Measurements from ENCODE around the gene ALDOB.

The ALDOB gene

DNA sequence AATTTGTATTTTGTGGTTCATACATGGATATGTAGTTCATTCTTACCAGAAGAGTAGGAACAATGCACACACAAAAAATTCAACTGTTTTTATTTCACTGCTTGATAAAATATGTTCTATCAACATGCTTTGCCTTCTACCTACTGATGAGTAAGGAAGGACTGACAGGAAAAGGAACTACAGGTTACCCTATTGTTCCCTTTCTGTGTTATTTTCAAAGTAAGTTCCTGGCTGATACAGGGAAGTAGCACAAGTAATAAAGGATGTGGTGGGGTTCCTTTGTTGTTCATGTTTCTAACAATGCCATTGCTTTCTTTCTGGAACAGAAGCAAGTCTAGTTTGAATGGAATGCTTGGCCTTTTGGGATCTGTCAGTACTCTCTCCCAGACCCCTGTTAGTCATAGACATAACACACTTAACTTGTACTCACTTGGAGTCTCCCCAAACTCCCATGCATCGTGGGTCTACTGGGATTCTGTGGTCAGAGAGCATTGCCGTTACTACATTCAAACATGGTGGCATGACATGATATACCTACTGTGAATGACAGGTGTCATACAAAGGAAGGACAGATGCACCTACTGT is 20.2 kb upstream of the ALDOB start:
- no peak for DNase-seq

- no peak for DNase-seq
Observed at GRCh38 chr9:101453776-101454570, 18.4 kb upstream of the ALDOB start.

DNA sequence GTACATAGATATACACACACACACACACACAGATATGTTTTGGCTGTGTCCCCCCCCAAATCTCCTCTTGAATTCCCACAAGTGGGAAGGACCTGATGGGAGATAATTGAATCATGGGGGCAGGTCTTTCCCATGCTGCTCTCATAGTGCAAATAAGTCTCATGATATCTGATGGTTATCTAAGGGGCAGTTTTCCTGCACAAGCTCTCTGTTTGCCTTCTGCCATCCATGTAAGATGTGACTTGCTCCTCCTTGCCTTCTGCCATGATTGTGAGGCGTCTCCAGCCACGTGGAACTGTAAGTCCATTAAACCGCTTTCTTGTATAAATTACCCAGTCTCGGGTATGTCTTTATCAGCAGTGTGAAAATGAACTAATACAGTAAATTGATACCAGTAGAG is 15.9 kb upstream of the ALDOB start:
- no peak for DNase-seq

DNA sequence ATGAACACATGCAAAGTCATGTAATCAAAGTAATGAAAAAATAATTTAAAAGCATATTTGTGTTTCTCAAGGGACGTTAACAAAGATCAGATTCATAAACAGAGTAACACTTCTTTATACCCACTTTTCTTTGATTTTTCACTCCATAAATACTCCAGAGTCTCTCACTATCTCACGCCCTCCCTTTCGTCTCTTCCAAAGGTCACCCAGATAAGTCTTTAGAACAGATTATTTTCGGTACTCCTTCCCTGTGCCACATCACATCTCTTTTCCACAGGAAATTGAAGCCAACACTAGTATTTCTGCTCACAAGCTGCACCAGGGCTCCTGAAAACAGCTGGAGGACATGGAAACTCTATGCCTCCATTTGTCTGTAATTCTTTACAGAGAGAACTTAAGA is 15.4 kb upstream of the ALDOB start:
- DNase-seq, result no peak

- DNase-seq, result peak; percentile 89
Observed at GRCh38 chr9:101449071-101449721, 13.6 kb upstream of the ALDOB start.

- DNase-seq, result no peak
Observed at GRCh38 chr9:101448680-101449070, 13.1 kb upstream of the ALDOB start.

- DNase-seq, result no peak
Observed at GRCh38 chr9:101446732-101447131, 11.2 kb upstream of the ALDOB start.

DNA sequence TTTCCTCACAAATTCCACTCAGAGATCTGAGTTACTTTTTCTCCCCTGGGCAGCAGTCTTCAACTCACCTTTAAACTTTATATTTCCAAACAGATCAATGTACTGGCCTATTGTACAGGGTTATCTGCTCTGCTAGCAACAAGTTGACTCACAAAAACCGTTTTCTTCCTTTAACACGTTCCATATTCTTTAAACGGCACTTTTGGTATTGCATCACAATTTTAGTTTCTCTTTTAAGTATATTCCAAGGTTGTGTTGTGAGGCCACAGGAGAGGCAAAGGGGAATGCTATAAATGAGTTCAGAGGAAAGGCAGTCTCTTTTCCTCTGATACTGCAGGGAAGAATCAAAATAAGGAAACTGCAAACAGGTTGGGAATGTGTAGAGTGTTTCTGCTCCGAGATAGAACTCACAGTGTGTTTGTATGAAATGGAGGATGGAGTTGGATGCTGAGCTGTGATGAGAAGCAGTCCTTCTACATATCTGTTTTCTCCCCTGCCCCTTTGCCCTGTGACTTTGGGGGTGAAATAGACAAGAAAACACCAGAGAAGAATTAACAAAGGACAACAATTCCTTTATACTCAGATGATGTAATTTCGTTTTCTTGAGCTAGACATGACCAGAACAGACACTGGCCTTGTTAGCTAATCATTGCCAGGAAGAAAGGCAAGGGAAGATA is 9.9 kb upstream of the ALDOB start:
- no peak for DNase-seq

DNA sequence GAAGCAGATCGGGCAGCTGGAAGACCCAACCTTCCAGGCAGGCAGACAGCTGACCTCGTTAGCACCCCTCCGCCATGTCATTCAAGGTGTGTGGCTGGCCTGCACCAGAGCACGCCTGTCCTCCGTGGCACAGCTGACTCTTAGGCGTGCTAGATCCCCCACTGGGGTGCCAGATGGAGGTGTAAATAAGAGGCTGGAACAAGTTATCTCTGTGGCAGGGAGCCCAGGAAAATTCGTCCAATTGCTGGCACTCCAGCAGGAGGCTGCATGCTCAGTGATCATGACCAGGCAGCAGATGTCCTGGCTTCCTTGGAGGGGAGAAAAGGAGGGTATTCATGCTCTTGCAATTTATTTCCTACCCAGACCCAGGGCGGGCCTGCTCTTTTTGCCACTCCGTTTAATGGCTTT is 7.8 kb upstream of the ALDOB start:
- peak; percentile 40 for DNase-seq

- no peak for DNase-seq
Observed at GRCh38 chr9:101442736-101443135, 7.2 kb upstream of the ALDOB start.

DNA sequence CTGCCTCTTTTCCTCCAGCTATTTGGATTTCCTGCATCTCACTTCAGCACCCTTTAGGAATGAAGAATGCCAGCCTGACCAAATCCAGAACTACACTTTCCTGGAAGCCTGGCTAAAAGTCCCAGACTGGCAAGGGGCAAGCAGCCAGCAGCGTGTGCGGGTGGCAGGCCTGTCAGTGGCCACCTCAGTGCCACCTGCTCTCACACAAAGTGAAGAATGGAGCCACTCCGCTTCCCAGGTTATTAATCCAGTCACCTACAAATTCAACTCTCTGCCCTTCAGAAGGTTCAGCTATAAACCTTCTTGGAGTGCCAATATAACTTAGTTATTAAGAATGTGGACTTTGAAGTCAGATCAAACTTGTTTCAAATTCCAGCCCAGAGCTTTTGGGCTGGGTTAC is 6.7 kb upstream of the ALDOB start:
- no peak for DNase-seq

GRCh38 chr9:101440714-101441230 is 5.2 kb upstream of the ALDOB start:
- no peak for DNase-seq

GRCh38 chr9:101438523-101438922 is 2.9 kb upstream of the ALDOB start:
- no peak for DNase-seq

DNA sequence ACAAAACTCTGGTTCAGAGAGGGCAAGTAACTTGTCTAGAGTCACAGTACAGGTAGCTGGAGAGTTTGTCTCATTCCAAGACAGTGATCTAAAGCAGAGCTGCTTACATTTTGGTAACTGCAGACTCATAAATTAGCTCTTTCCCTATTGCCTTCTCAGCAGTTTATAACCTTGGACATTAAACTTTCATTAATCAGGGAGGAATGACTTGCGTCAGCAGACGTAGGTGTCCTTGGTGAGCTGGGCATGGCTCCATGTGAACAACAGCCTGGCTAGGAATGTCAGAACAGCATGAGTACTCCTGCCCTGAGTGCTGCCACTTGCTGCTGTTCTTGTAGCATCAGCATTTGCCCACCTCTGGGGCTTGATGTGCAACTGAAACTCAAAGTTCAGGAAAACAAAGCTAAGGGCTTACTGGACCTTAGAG is 2.2 kb upstream of the ALDOB start:
- DNase-seq, result no peak

DNA sequence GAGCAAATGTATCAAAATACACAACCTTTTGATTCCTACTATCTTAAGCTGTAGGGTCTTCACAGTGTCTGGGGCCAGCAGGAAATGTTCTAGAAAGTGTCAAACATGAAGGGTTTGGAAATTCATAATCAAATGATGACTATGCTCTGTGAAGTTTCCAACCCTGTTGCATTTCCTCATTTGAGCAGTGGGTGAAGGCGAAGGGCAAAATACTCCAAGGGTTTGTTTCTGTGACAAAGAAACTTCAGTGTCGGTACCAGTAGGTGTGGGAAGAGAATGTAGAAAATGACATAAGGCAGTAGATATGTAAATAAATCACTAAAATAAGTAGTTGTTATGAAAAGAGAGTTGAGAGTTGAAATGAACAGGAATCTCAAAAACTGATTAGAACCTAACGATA is 576 bp downstream of the ALDOB start:
- no peak for DNase-seq

- DNase-seq, result no peak
Observed at GRCh38 chr9:101433229-101433628, 2.3 kb downstream of the ALDOB start.

DNA sequence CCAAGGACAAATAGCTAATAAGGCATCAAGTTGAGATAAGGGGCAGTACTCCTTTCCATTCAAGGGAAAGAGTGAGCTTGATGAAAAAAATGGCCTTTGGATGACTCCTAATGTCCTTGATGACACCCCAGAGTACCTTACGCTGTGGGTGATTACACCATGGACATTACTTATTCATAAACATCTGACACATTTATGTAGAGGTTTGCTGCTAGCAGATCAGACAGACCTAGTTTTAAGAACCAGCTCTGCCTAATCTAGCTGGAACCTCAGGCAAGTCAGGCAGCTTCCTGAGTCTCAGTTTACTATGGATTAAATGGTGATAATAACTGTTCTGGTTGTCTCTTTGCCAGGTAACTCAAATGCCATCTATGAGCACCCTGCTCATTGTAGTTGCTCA is 2.8 kb downstream of the ALDOB start:
- no peak for DNase-seq

DNA sequence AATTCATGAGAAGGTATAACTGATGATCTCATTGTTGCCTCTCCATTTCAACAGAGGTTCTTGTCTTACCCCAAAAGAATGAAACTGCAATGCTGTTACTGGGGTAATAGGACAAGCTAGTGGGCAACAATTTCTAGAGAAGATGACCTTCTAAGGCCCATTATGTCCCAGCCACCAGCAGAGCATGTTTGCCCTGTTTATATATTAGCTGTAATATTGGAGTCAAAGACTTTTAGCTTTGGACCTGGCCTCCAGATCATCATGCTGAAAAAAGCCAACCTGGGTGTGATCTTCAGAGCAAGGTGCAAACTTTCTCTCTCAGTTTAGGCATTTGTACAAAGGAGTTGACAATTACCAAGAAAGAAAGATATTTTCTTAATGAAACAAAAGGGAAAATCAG is 3.4 kb downstream of the ALDOB start:
- DNase-seq, result no peak

DNA sequence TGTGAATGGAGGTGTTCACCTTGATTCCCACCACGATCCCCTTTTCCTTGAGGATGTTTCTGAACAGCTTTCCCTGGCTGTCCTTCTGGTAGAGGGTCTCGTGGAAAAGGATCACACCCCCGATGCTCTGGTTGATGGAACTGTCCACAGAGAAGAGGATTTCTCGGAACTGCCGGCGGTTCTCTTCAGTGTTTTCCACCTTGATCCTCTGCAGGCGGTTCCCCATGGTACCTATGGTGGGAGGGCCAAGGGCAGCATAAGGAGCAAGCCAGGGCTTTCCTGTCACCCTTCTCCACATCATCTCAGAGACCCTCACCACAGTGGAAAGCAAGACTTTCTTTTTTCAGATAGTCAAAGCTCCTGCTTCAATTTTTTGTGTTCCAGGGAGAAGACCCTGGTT is 5.8 kb downstream of the ALDOB start:
- no peak for DNase-seq

DNA sequence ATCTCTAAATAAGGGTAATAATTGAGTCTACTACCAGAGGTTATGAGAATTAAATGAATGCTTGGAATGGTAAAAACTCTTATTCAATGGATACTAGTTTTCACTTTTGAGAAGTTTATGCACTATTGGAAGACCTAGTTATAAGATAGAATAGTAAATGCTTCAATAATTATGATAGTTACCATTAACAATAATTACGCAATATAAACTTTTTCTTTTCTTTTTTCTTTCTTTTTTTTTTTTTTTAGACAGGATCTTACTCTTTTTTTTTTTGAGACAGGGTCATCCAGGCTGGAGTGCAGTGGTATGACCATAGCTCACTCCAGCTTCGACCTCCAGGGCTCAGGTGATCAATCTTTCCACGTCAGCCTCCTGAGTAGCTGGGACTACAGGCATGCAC is 6.7 kb downstream of the ALDOB start:
- no peak for DNase-seq

GRCh38 chr9:101427957-101428655 is 7.5 kb downstream of the ALDOB start:
- no peak for DNase-seq

DNA sequence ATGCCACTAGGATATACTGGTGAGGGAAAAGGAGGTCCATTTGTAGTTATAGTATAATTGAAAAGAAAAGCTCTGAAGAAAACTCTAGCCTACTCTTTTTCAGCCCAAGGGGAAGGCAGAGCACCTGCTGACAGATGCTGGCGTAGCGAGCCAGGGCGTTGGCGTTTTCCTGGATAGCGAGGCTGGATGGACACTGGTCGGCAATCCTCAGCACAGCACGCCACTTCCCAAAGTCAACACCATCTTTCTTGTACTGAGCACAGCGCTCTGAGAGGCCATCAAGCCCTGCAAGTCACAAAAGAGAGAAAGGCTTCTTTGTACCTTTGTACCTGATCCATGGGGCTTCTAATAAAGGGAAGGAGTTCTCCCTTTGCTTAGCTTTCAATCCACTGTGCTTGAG is 8.2 kb downstream of the ALDOB start:
- DNase-seq, result no peak

DNA sequence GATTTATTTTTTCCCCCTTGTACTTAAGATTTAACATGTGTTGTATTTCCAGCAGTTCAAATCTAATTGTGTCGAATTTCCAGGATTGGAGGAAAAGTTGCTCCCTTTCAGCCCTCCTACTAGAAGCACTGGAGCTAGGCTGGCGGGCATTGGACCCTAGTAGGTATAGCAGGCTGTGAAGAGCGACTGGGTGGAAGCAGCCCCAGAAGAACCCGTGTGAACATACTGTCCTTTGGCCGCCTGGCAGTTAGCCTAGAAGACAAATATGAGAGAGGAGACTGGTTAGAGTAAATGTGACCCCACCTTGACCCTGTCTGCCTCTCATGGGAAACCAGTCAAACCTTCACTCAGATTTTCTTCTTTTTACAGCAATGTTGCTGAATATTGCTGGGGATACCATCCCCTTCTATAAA is 13.9 kb downstream of the ALDOB start:
- DNase-seq, result no peak

Data from eye (tissue), 1 donor.